Ishikawa (cell line): ENCODE data around the gene TFG.

Experiments
- CEBPB ChIP-seq: IDR thresholded peaks from 2 replicates; pipeline ENCODE4 v1.6.1; 2012
- CREB1 ChIP-seq: IDR thresholded peaks from 2 replicates; pipeline ENCODE4 v1.6.1; 2012; ENCODE audit warnings: low read depth
- EGR1 ChIP-seq: IDR thresholded peaks from 2 replicates; pipeline ENCODE4 v1.6.1; 2012
- EP300 ChIP-seq: IDR thresholded peaks from 2 replicates; pipeline ENCODE4 v1.6.1; 2012; ENCODE audit warnings: borderline replicate concordance
- FOXM1 ChIP-seq: IDR thresholded peaks from 2 replicates; pipeline ENCODE4 v1.6.1; 2012; ENCODE audit warnings: low read depth, borderline replicate concordance
- NFIC ChIP-seq: IDR thresholded peaks from 2 replicates; pipeline ENCODE4 v1.6.1; 2012
- RAD21 ChIP-seq: IDR thresholded peaks from 2 replicates; pipeline ENCODE4 v1.6.1; 2012; ENCODE audit warnings: low read depth
- REST ChIP-seq: IDR thresholded peaks from 2 replicates; pipeline ENCODE4 v1.6.1; 2012; ENCODE audit warnings: low read depth, mild to moderate bottlenecking
- TAF1 ChIP-seq: IDR thresholded peaks from 2 replicates; pipeline ENCODE4 v1.6.1; 2012; ENCODE audit warnings: low read depth, mild to moderate bottlenecking
- TCF12 ChIP-seq: IDR thresholded peaks from 2 replicates; pipeline ENCODE4 v1.6.1; 2012; ENCODE audit warnings: low read depth
- USF1 ChIP-seq: IDR thresholded peaks from 2 replicates; pipeline ENCODE4 v1.6.1; 2012
- YY1 ChIP-seq: IDR thresholded peaks from 2 replicates; pipeline ENCODE4 v1.6.1; 2012; ENCODE audit warnings: low read depth
- ZBTB7A ChIP-seq: IDR thresholded peaks from 2 replicates; pipeline ENCODE4 v1.6.1; 2012; ENCODE audit warnings: low read depth
- TF ChIP-seq, protein P1 (sequence below): IDR thresholded peaks from 2 replicates; pipeline ENCODE4 v1.6.1; 2012

TFG gene

DNA sequence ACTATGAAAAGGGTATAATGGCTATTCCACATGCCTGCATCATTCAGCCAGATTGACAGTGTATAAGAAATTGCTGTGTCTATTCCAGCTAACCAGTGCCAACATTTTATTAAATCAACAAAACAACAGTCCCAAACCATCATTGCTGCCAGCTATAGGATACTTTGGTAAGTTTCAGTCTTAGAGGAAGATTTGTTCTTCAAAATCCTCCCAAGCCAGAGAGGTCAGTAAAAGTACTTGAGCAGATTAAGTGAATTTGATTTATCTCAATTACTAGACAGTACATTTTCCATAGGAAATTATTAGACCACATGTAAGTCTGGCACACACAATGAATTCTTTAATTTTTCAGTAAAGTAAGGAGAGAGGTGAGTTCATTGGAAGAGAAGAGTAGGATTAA lies 50.7 kb downstream of the TFG start:
- no peak for TF ChIP-seq TAF1
- TF ChIP-seq USF1 = no peak
- TF ChIP-seq EGR1 = no peak
- no peak for TF ChIP-seq FOXM1
- TF ChIP-seq, protein P1, sequence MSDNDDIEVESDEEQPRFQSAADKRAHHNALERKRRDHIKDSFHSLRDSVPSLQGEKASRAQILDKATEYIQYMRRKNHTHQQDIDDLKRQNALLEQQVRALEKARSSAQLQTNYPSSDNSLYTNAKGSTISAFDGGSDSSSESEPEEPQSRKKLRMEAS = no peak
- no peak for TF ChIP-seq REST
- TF ChIP-seq ZBTB7A = no peak
- no peak for TF ChIP-seq CEBPB

DNA sequence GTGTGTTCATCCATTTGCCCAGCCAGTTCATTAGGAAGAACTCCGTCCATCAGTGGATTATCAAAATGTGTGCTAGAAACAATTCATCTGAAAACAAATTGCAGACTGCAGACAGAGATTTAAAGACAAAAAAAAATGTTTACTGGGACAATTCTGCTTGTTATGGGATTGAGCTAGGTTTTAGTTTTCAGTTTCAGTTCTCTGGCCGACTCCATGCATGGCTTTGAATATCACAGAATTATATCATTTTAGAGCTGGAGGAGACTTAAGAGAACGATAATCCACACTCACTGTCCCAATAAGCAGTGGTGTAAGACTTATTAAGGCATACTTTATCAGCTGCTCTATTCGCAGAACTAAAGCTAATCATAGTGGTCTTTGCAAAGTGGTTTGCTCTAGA lies 51.1 kb downstream of the TFG start:
- TF ChIP-seq USF1 (no peak), YY1 (no peak), TCF12 (no peak)

GRCh38 chr3:100761211-100761942 lies 52.1 kb downstream of the TFG start:
- TF ChIP-seq, protein P1 = no peak
- peak; percentile 38 for TF ChIP-seq RAD21
- TF ChIP-seq CEBPB = no peak

- TF ChIP-seq EP300 (no peak), ZBTB7A (no peak), NFIC (no peak), EGR1 (no peak), TCF12 (no peak), TAF1 (no peak), CEBPB (no peak), YY1 (no peak), RAD21 (no peak), USF1 (no peak), FOXM1 (no peak), REST (no peak)
- TF ChIP-seq, protein P1 = no peak
Observed at GRCh38 chr3:100761951-100762350, 52.7 kb downstream of the TFG start.

- TF ChIP-seq NFIC = no peak
- no peak for TF ChIP-seq YY1
- no peak for TF ChIP-seq REST
- no peak for TF ChIP-seq CREB1
- TF ChIP-seq TAF1 = no peak
- TF ChIP-seq FOXM1 = no peak
- no peak for TF ChIP-seq TCF12
- no peak for TF ChIP-seq EGR1
- no peak for TF ChIP-seq CEBPB
- TF ChIP-seq, protein P1 = no peak
- TF ChIP-seq ZBTB7A = no peak
- TF ChIP-seq RAD21 = no peak
Observed at GRCh38 chr3:100765437-100765975, 56.2 kb downstream of the TFG start.
